Measurements from ENCODE around the gene DAAM2.
A peak's percentile ranks its signal among the peaks of the same experiment; 100 is the strongest.

DAAM2 gene

DNA sequence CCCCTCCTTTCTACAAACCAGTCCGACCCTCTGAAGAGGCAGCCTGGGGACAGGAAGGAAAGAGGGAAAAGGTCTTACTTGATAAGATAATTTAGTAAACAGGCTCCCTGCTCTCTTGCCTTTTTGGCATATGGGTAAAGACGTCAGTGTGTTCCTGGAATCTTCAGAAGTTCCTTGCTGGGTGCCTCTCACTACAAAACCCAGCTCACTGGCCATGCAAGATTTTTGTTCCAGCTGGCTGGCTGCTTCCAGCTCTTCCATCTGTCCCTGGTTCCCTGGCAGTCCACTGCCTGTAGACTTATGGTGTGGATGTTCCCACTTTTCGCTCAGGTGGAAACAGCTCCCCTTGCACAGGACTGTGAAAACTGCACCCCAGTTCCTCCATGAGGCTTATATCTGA, 84.7 kb downstream of the DAAM2 start:
- Histone ChIP-seq H3K4me2 (no peak overlapping the region), H3K4me1 (no peaks in the 10 kb centered on the region), H3K36me3 (no peaks in the 10 kb centered on the region), H3K9ac (no peak overlapping the region), H3K9me3 (no peaks in the 10 kb centered on the region), H3K27ac (no peak overlapping the region), H4K20me1 (no peaks in the 10 kb centered on the region), H3K27me3 (no peaks in the 10 kb centered on the region), H3K4me3 (no peak overlapping the region)
- TF ChIP-seq Cebpa-rat (IDR thresholded peaks at IDR 0.05): no peak

DNA sequence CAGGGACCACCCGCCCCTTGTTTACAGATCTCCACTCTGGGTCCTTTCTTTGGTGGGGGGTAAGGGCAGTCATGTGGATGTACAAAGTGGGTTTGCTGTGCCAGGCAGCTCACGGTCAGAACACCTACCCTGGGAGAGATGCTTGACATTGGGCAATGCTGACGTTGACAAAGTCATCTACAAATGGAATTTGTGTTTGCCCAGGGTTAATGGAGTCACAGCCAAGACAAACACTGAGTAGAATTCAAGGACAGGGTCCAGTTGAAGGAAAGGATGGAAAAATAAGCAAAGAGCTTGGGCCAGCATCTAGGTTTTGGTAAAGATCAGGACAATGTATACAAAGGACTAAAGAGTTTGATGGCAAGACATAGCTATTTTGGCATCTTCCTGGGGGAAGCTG, 87.4 kb downstream of the DAAM2 start:
- Histone ChIP-seq H3K36me3 (no peaks in the 10 kb centered on the region), H3K27me3 (no peaks in the 10 kb centered on the region), H3K27ac (no peak overlapping the region), H3K9me3 (no peaks in the 10 kb centered on the region), H4K20me1 (no peaks in the 10 kb centered on the region), H3K4me1 (no peaks in the 10 kb centered on the region), H3K4me3 (no peak overlapping the region), H3K9ac (no peak overlapping the region), H3K4me2 (no peak overlapping the region)
- no peak for TF ChIP-seq Cebpa-rat (IDR thresholded peaks at IDR 0.05)

DNA sequence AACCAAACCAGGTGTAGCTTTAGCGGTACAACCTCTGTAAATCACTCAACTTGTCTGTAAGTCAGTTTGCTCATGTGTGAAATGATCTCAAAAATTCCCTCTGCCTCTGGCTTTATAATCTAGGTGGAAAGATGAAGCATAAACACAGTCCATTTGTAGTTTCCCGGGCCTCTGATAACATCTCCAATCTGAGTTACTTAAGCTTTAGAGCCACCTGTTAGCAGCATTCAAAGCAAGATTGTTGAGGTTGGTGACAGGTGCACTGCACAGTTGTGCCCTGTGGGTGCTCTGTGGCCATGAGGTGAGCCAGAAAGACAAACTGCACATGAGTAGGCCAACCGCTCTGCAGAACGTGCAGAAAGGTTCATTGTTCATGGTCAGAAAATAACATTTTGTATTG, 88.4 kb downstream of the DAAM2 start:
- Histone ChIP-seq H3K4me3 (no peak overlapping the region), H3K27me3 (no peaks in the 10 kb centered on the region), H3K4me2 (no peak overlapping the region), H4K20me1 (no peaks in the 10 kb centered on the region), H3K4me1 (no peaks in the 10 kb centered on the region), H3K27ac (no peak overlapping the region), H3K9me3 (no peaks in the 10 kb centered on the region), H3K36me3 (no peaks in the 10 kb centered on the region), H3K9ac (no peak overlapping the region)
- no peak for TF ChIP-seq Cebpa-rat (IDR thresholded peaks at IDR 0.05)

DNA sequence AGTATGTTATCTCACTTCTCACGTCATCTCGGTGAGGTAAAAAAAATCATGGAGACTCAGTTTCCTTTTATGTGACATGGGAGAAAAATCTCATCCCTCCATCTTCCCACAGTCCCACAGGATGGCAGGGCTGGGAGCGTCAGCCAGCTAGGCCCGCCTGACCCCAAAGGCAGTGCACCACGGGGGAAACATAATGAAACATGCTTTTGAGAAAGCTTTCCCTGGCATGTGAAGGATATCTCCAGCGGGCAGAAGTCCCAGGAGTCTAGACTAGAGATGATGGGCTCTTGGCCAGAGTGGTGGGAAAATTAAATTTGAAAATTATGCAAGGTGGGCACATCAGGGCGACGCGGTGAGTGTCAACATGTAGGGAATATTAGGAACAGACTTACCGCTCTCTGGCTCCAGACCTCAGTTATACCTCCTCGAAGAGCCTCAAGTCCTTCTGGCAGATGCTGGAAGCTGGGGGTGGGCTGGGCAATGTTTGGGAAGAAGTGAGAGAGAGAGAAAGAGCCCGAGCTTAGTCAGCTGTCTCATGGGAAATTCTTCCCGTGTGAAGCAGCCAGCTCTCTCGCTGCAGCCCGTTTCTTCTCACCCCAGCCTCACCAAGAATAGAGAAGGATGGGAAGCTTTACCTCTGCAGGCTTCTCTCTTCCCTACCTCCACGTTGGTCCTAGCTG, 89.8 kb downstream of the DAAM2 start:
- Histone ChIP-seq H3K27me3 (no peaks in the 10 kb centered on the region), H4K20me1 (no peaks in the 10 kb centered on the region), H3K4me2 (no peak overlapping the region), H3K9ac (no peak overlapping the region), H3K27ac (no peak overlapping the region), H3K9me3 (no peaks in the 10 kb centered on the region), H3K4me1 (peaks cover under 1% of the 10 kb centered on the region; the same call in 1 of the 2 replicates), H3K36me3 (no peaks in the 10 kb centered on the region), H3K4me3 (no peak overlapping the region)
- TF ChIP-seq Cebpa-rat (IDR thresholded peaks at IDR 0.05): no peak

DNA sequence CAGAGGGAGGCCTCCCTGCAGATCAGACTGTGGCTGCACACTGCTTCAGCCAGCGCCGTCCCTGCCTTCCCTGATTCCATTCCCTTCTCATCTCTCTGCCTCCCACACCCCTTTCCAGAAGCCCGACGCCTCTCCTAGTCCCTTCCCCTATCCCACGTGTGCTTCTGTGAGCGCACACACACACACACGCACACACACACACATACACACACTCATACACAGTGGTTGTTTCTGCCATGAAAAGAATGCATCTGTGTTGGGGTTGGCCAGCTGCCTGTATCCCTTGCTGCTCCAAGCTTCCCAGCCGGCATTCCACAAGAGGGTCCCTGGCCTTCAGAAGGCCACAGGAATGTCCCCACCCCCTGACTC, 90.3 kb downstream of the DAAM2 start:
- Histone ChIP-seq H3K4me2 (no peak overlapping the region), H3K27ac (no peak overlapping the region), H3K4me3 (no peak overlapping the region), H3K9me3 (no peaks in the 10 kb centered on the region), H4K20me1 (no peaks in the 10 kb centered on the region), H3K4me1 (peaks cover 6% of the 10 kb centered on the region), H3K27me3 (no peaks in the 10 kb centered on the region), H3K9ac (no peak overlapping the region), H3K36me3 (no peaks in the 10 kb centered on the region)
- no peak for TF ChIP-seq Cebpa-rat (IDR thresholded peaks at IDR 0.05)

DNA sequence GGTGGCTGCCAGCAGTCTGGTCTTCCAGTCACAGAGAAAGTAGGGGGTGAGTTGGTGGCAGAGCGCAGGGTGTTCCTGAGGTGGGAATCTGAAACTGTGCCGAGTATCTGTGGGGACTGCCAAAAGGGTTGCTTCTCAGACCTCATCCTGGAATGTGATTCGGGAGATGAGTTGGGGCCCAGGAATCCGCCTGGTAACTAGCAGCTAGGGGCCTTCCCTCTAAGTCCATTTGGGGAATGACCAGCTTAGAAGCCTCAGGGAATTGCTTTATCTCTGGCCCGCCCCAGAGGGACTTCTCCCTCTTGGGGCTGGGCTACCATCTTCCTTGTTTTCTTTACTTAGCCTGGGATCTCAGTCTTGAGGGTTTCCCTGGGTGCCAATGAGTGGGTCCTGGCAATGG, 92.5 kb downstream of the DAAM2 start:
- no peaks in the 10 kb centered on the region for H3K36me3 ChIP-seq
- no peaks in the 10 kb centered on the region for H3K9me3 ChIP-seq
- TF ChIP-seq Cebpa-rat (IDR thresholded peaks at IDR 0.05): no peak
- no peak overlapping the region for H3K4me2 ChIP-seq
- H4K20me1 ChIP-seq: no peaks in the 10 kb centered on the region
- H3K27ac ChIP-seq: no peak overlapping the region
- no peaks in the 10 kb centered on the region for H3K27me3 ChIP-seq
- H3K4me1 ChIP-seq: peaks cover 11% of the 10 kb centered on the region
- H3K9ac ChIP-seq: no peak overlapping the region
- no peak overlapping the region for H3K4me3 ChIP-seq

DNA sequence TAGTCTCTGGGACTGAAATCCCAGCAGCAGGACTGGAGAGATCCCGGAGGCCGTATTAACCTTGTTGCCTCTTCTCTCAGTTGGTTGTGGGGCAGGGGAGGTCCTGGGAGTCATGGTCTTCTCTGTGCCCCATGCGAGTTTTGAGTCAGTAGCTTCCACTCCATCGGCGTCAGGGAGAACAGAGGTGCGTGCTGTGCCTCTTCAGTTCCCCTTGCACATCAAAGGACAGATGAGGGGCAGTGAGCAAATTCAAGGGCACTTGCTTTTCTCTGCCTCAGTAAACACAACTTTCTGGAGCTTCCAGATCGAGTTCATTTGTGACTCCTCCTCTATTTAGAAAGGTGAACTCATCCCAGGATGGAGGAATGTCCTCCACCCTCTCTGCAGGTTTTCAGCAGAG, 93.5 kb downstream of the DAAM2 start:
- H3K4me2 ChIP-seq: no peak overlapping the region
- no peak overlapping the region for H3K4me3 ChIP-seq
- no peaks in the 10 kb centered on the region for H3K27me3 ChIP-seq
- no peaks in the 10 kb centered on the region for H4K20me1 ChIP-seq
- no peak overlapping the region for H3K27ac ChIP-seq
- H3K9ac ChIP-seq: no peak overlapping the region
- no peaks in the 10 kb centered on the region for H3K9me3 ChIP-seq
- peaks cover 11% of the 10 kb centered on the region for H3K4me1 ChIP-seq
- no peaks in the 10 kb centered on the region for H3K36me3 ChIP-seq
- TF ChIP-seq Cebpa-rat (IDR thresholded peaks at IDR 0.05): no peak

DNA sequence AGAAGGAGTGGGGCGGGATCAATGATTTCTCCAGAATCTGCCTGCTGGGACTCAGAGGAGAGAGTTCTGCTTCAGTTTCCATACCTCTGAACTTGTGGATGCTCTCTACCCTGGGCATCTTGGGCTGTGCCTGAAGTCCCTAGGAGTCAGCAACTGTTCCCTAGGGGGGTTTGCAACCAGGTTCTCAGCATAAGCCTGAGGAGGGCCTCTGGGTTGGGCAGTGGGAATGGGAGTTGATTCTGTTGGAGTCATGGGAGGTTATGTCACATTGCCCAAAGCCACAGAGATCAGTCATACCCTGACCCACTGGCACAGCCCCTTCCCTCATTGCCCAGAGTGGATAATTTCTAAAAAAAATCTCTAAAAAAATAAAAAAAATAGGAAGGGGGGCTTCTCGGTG, 94.7 kb downstream of the DAAM2 start:
- Histone ChIP-seq H3K27ac (no peak overlapping the region), H3K4me2 (no peak overlapping the region), H3K27me3 (no peaks in the 10 kb centered on the region), H3K4me1 (peaks cover 11% of the 10 kb centered on the region), H3K9ac (no peak overlapping the region), H3K36me3 (no peaks in the 10 kb centered on the region), H3K4me3 (no peak overlapping the region), H4K20me1 (no peaks in the 10 kb centered on the region), H3K9me3 (no peaks in the 10 kb centered on the region)
- TF ChIP-seq Cebpa-rat (IDR thresholded peaks at IDR 0.05): no peak

DNA sequence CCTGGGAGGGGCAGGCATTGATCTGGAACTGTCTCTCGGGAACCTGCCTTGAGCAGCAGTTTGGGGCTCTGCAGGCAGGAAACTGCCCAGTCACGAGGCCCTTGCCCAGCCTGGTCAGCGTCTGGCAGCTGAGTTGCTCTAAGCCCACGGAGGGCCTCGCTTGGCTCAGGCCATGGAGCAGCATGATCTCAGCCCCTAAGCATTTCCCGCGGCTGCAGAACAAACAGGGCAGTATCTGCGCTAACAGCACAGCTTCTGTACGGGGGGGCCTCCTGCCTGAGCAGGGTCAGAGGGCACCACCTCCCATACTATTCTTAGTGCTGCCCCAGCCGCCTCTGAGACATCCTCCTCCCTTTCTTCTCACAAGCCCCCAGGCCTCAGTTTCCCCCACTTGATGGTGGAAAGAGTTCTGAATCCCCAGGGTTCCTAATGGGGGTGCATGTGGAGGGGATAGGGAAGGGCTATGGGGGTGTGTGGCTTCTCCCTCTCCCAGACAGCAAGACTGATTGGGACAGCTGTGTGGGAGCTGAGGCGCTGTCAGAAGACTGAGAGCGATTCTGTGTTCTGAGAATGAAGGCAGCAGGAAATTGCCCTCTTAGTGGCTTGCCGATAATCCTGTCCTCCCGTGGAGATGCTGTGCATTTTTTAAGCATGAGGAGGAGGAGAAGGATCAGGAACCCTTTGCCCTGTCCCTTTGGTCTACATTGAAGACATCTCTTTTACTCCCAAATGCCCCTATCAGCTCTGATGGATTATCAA, 95.7 kb downstream of the DAAM2 start:
- Histone ChIP-seq H3K4me1 (peaks cover 11% of the 10 kb centered on the region), H3K27ac (no peak overlapping the region), H3K4me2 (peak overlapping the region; percentile 59)

DNA sequence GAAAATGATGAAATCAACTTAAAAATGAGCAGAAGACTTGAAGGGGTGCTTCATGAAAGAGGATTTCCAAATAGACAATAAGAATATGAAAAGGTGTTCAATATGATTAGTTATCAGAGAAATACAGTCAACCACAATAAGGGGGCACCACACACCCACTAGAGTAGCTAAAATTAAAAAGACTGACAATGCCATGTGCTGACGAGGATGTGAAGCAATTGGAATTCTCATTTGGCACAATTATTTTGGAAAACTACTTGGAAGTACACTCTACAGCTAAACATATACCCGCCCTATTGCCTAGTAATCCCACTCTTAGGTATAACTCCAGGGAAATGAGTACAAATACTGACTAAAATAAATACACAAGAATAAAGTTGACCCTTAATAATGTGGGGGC, 97.1 kb downstream of the DAAM2 start:
- no peak overlapping the region for H3K9ac ChIP-seq
- H3K4me1 ChIP-seq: peaks cover 11% of the 10 kb centered on the region
- no peak overlapping the region for H3K4me3 ChIP-seq
- H3K9me3 ChIP-seq: no peaks in the 10 kb centered on the region
- no peaks in the 10 kb centered on the region for H4K20me1 ChIP-seq
- no peak overlapping the region for H3K4me2 ChIP-seq
- no peak for TF ChIP-seq Cebpa-rat (IDR thresholded peaks at IDR 0.05)
- no peak overlapping the region for H3K27ac ChIP-seq
- H3K27me3 ChIP-seq: no peaks in the 10 kb centered on the region
- H3K36me3 ChIP-seq: no peaks in the 10 kb centered on the region

More for the DNA sequence above, 95.7 kb downstream of the DAAM2 start:
- Histone ChIP-seq H3K4me3 (no peak overlapping the region), H3K9ac (no peak overlapping the region), H3K9me3 (no peaks in the 10 kb centered on the region), H3K36me3 (no peaks in the 10 kb centered on the region), H3K27me3 (no peaks in the 10 kb centered on the region), H4K20me1 (no peaks in the 10 kb centered on the region)
- TF ChIP-seq Cebpa-rat (IDR thresholded peaks at IDR 0.05): no peak
